MCF 10A (cell line): ENCODE data around the gene RAC2. TPM values are rescaled to one million over a fixed set of nuclear protein-coding genes. Genes with fewer than 3 reads are reported as not detected.

Experiments used
- BruUV-seq: library from RNA; stranded (reverse); fragments of 400-500 nt; replicated peaks from 2 replicates; lab custom pipeline; 2021; lab: Mats Ljungman, UMichigan
- CTCF ChIA-PET: fragments of 300-600 bp; sonication (Branson Sonifier 250); formaldehyde crosslinking; extraction: SDS; loops from one replicate; lab custom pipeline; 2021; ENCODE audit warnings: antibody characterized with exemption, inconsistent platforms; lab: Yijun Ruan, JAX
- POLR2A ChIA-PET: fragments of 300-600, 350-650 bp; sonication (Branson Sonifier 250); formaldehyde crosslinking; extraction: SDS; loops from one replicate; lab custom pipeline; 2020; ENCODE audit warnings: antibody characterized with exemption, inconsistent platforms; lab: Yijun Ruan, JAX
- DNase-seq: peaks from one replicate; pipeline ENCODE4 v3.0.0-alpha.2; 2018; ENCODE audit not compliant: unreplicated experiment
- H3K27ac Mint-ChIP-seq: one replicate; pipeline ENCODE4 v1.8.0; 2022; ENCODE audit warnings: mild to moderate bottlenecking, low read depth, mixed read lengths; ENCODE audit not compliant: unreplicated experiment
- H3K27me3 Mint-ChIP-seq: one replicate; pipeline ENCODE4 v1.8.0; 2022; ENCODE audit warnings: mixed read lengths; ENCODE audit not compliant: insufficient read depth, unreplicated experiment
- H3K36me3 Mint-ChIP-seq: one replicate; pipeline ENCODE4 v1.8.0; 2022; ENCODE audit warnings: mild to moderate bottlenecking, moderate library complexity, mixed read lengths; ENCODE audit not compliant: insufficient read depth, unreplicated experiment
- H3K4me1 Mint-ChIP-seq: one replicate; pipeline ENCODE4 v1.8.0; 2022; ENCODE audit warnings: mixed read lengths; ENCODE audit not compliant: insufficient read depth, unreplicated experiment
- H3K4me3 Mint-ChIP-seq: one replicate; pipeline ENCODE4 v1.8.0; 2022; ENCODE audit warnings: mild to moderate bottlenecking, moderate library complexity, mixed read lengths; ENCODE audit not compliant: unreplicated experiment
- H3K9me3 Mint-ChIP-seq: one replicate; pipeline ENCODE4 v1.8.0; 2022; ENCODE audit warnings: mixed read lengths; ENCODE audit not compliant: unreplicated experiment
- intact Hi-C: fragments of 100-400 bp; cut with micrococcal nuclease; formaldehyde crosslinking; loops from 2 replicates; pipeline ENCODE4 v1.14.1; 2022
- total RNA-seq: library from RNA; stranded (reverse); gene quantifications from 2 replicates; pipeline ENCODE4 v1.2.3, GENCODE V29; 2022
- TF ChIP-seq, protein P1 (sequence below): fragments of 200-600 bp; IDR thresholded peaks from one replicate; pipeline ENCODE4 v1.8.0; 2022; ENCODE audit warnings: antibody characterized with exemption, mild to moderate bottlenecking; ENCODE audit not compliant: unreplicated experiment

Gene RAC2
- total RNA-seq, 1 experiment from 2014 or later, result 42.4 TPM

DNA sequence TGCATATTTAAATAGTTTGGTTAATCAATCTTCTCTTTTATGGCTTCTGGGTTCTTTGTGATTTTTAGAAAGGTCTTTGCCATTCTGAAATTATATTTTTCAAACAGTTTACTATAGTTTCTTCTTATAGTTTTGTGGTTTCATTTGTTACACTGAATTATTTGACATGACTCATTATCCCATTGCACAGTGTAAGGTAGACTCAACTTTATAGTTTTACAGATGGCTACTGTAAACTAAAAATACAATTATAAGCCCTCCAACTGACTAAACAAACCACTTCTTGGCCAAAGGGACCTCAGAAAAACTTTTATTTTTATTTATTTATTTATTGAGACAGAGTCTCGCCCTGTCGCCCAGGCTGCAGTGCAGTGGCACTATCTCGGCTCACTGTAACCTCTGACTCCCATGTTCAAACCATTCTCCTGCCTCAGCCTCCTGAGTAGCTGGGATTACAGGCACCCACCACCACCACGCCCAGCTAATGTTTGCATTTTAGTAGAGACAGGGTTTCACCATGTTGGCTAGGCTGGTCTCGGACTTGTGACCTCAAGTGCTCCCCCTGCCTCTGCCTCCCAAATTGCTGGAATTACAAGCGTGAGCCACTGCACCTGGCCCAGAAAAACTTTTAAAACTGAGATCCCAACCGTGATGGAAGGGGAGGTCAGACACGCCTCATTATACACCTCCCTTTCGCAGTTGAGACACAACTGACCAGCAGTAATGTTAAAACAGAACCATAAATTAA, 14.1 kb upstream of the RAC2 start:
- ChIA-PET POLR2A (no interaction called here), CTCF (interaction anchor here (1.0 to 4.6 kb wide), 8 partner anchors 9 to 200 kb away, joined by 3 to 62 read pairs (median 10); partner anchors contain the start of gene RAC2)
- Mint-ChIP-seq H3K36me3 (peaks cover 6% of the 10 kb centered on the region), H3K27me3 (no peaks in the 10 kb centered on the region), H3K4me3 (no peak overlapping the region), H3K9me3 (no peaks in the 10 kb centered on the region), H3K4me1 (peaks cover 29% of the 10 kb centered on the region), H3K27ac (no peak overlapping the region)
- TF ChIP-seq, protein P1, sequence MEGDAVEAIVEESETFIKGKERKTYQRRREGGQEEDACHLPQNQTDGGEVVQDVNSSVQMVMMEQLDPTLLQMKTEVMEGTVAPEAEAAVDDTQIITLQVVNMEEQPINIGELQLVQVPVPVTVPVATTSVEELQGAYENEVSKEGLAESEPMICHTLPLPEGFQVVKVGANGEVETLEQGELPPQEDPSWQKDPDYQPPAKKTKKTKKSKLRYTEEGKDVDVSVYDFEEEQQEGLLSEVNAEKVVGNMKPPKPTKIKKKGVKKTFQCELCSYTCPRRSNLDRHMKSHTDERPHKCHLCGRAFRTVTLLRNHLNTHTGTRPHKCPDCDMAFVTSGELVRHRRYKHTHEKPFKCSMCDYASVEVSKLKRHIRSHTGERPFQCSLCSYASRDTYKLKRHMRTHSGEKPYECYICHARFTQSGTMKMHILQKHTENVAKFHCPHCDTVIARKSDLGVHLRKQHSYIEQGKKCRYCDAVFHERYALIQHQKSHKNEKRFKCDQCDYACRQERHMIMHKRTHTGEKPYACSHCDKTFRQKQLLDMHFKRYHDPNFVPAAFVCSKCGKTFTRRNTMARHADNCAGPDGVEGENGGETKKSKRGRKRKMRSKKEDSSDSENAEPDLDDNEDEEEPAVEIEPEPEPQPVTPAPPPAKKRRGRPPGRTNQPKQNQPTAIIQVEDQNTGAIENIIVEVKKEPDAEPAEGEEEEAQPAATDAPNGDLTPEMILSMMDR, result no peak
- DNase-seq, result no peak
- intact Hi-C loops, result loop anchor here (2.0 kb wide), 1 partner anchor 199 kb away; no protein-coding TSS in a partner anchor
- no TSS peak for BruUV-seq

DNA sequence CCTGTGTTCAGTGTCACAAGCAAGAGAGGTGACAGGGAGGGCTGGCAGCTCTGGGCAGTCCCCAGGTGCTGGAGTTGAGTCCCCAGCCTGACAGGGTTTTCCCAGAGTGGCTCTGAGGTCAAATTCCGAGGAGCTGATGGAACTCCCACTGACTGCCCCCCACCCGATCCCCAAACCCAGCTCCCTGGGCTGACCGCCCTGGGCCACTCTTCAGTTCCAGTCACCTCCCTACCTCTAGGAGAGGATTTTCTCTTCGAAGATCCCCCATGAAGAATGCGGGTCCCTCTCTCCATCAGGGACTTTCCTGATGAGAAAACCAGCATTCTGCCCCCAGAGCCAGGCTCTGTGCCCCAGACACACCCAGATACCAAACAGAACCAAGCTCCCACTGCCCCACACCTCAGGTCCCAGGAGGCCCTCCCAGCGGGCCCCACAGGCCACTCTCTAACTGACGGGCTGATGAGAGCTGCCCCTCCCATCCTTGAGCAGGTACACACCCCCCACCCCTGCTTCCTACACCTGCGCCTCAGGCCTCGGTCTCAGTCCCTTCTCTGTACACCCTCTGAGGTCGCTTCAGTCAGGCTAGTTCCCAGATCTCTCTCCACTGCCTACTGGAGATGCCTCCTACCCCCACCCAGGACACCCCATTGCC, 12.1 kb upstream of the RAC2 start:
- no TSS peak for BruUV-seq
- TF ChIP-seq, protein P1, result no peak
- no peaks in the 10 kb centered on the region for H3K27me3 Mint-ChIP-seq
- H3K4me3 Mint-ChIP-seq, result no peak overlapping the region
- H3K4me1 Mint-ChIP-seq, result peaks cover 29% of the 10 kb centered on the region
- no peak for DNase-seq
- H3K36me3 Mint-ChIP-seq, result peaks cover 6% of the 10 kb centered on the region
- H3K9me3 Mint-ChIP-seq, result no peaks in the 10 kb centered on the region
- no peak overlapping the region for H3K27ac Mint-ChIP-seq
- intact Hi-C loops, result no loop called here
- CTCF ChIA-PET, result interaction anchor here (0.6 to 1.0 kb wide), 3 partner anchors 10 to 291 kb away, joined by 3 read pairs; no protein-coding TSS in a partner anchor
- POLR2A ChIA-PET, result no interaction called here

DNA sequence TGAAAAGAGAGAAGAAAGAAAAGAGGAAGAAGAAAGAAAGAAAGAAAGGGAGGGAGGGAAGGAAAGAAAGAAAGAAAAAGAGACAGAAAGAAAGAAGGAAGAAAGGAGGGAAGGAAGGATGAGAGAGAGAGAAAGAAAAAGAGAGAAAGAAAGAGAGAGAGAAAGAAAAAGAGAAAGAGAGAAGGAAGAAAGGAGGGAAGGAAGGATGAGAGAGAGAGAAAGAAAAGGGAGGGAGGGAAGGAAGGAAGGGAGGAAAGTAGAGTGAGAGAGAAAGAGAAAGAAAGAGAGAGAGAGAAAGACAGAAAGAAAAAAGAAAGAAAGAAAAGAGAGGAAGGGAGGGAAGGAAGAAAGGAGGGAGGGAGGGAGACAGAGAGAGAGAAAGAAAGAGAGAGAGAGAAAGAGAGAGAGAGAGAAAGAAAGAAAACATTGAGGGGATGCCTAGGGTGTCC, 11.5 kb upstream of the RAC2 start:
- ChIA-PET CTCF (interaction anchor here (1.0 kb wide), 1 partner anchor 12 kb away, joined by 3 read pairs; no protein-coding TSS in a partner anchor), POLR2A (interaction anchor here (0.6 to 4.7 kb wide), 2 partner anchors 12 to 588 kb away, joined by 4 to 27 read pairs; partner anchors contain the start of gene RAC2)
- BruUV-seq, result no TSS peak
- intact Hi-C loops, result no loop called here
- H3K4me1 Mint-ChIP-seq, result peaks cover 29% of the 10 kb centered on the region
- TF ChIP-seq, protein P1, result no peak
- H3K27me3 Mint-ChIP-seq, result no peaks in the 10 kb centered on the region
- no peak overlapping the region for H3K4me3 Mint-ChIP-seq
- no peaks in the 10 kb centered on the region for H3K36me3 Mint-ChIP-seq
- no peaks in the 10 kb centered on the region for H3K9me3 Mint-ChIP-seq
- no peak overlapping the region for H3K27ac Mint-ChIP-seq
- DNase-seq, result no peak

DNA sequence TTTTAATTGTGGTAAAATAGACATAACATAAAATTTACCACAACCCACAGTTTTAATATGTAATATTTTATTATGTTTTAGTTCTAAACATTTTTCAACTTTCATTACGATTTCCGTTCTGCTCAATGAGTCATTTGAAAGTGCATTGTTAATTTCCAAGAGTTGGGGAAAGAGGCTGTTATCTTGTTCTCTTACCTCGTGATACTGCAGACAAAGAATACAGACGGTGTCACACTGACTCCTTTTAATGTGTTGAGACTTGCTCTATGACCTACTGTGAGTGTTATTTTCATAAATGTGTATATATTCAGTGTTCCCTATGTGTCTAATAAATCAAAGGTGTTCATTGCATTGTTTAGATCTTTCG, 10.8 kb upstream of the RAC2 start:
- TF ChIP-seq, protein P1, result no peak
- Mint-ChIP-seq H3K27me3 (no peaks in the 10 kb centered on the region), H3K27ac (no peak overlapping the region), H3K4me3 (no peak overlapping the region), H3K4me1 (peaks cover 28% of the 10 kb centered on the region), H3K36me3 (no peaks in the 10 kb centered on the region), H3K9me3 (no peaks in the 10 kb centered on the region)
- ChIA-PET POLR2A (interaction anchor here (0.6 to 4.7 kb wide), 4 partner anchors 11 to 587 kb away, joined by 4 to 27 read pairs (median 4); partner anchors contain the start of gene RAC2), CTCF (interaction anchor here (1.0 kb wide), 1 partner anchor 25 kb away, joined by 4 read pairs; no protein-coding TSS in a partner anchor)
- intact Hi-C loops, result no loop called here
- peak; percentile 50 for DNase-seq
- no TSS peak for BruUV-seq
